ENCODE results near the gene CCT5. TPM values are rescaled to one million over a fixed set of nuclear protein-coding genes. Genes with fewer than 3 reads are reported as not detected.
A peak's percentile ranks its signal among the peaks of the same experiment; 100 is the strongest.

Gene CCT5
- total and polyA plus RNA-seq, 8 donors = 18.5 to 201 (median 112) TPM

DNA sequence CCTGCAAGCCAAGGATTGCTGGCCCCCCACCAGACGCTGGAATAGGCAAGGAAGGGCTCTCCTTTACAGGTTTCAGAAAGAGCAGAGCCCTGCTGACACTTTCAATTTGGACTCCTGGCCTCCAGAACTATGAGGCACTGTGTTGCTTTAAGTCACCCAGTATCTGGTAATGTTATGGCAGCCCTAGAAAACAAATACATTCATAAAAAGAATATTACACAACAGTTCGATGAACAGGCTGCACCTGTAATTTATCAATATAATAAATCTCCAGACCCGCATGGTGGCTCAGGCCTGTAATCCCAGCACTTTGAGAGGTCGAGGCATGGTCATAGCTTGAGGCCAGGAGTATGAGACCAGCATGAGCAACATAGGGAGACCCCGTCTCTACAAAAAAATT lies 50.2 kb downstream of the CCT5 start:
- intact Hi-C loops (cut with DNase I; ENCODE audit: low total_unique reads) = no loop called here
- Histone ChIP-seq H3K4me3 (no peak overlapping the region), H3K27ac (no peak overlapping the region), H3K9me3 (no peaks in the 10 kb centered on the region), H3K4me1 (peaks cover 6 to 32% (median 28%) of the 10 kb centered on the region in 4 donors), H3K36me3 (peaks cover 0 to 13% (median 0%) of the 10 kb centered on the region in 4 donors), H3K27me3 (no peaks in the 10 kb centered on the region)
- WGBS, 5 donors = 87 to 92% (median 89%) methylated on average over 5 of the region's 5 CpGs
- TF ChIP-seq POLR2AphosphoS5 (IDR thresholded peaks at IDR 0.05) = no peak
- TF ChIP-seq CTCF (IDR thresholded peaks at IDR 0.05) = no peak
- TF ChIP-seq EP300 (IDR thresholded peaks at IDR 0.05) = no peak
- no peak for TF ChIP-seq POLR2A (IDR thresholded peaks at IDR 0.05)
- no peak for DNase-seq

DNA sequence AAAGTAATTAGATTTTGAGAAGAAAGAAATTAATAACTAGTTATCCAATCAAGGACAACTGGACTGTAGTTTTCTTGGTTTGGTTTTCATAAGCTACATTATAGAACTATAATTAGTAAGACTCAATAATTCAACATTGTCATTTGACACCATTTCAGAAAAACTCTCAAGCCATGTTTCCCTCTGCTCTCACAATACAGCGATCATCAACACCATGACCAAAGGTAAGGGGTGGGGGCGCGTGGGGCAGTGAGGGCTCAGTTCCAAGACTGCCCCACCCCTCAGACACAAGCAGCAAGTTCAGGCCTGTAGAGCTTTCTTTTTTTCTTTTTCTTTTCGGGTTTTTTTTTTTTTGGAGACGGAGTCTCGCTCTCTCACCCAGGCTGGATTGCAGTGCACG lies 51.2 kb downstream of the CCT5 start:
- peak overlapping the region; percentile 72 to 93 (median 80) for H3K27ac ChIP-seq
- peak overlapping the region in 3 of 4 donors; percentile 14 to 34 (median 24) for H3K4me3 ChIP-seq
- no peaks in the 10 kb centered on the region for H3K27me3 ChIP-seq
- H3K9me3 ChIP-seq = no peaks in the 10 kb centered on the region
- H3K4me1 ChIP-seq = peaks cover 9 to 43% (median 35%) of the 10 kb centered on the region in 4 donors
- TF ChIP-seq EP300 (IDR thresholded peaks at IDR 0.05) (no peak), POLR2AphosphoS5 (IDR thresholded peaks at IDR 0.05) (peak in 1 of 3 donors; percentile 16)
- peak in 1 of 2 donors; percentile 63 for DNase-seq
- peaks cover 0 to 13% (median 0%) of the 10 kb centered on the region in 4 donors for H3K36me3 ChIP-seq
- intact Hi-C loops (cut with DNase I; ENCODE audit: low total_unique reads) = no loop called here
- 26 to 48% (median 41%) methylated on average over 7 of the region's 7 CpGs for WGBS, 5 donors

- 46 to 60% (median 49%) methylated on average over 11 of the region's 11 CpGs for WGBS, 5 donors
- no peak for TF ChIP-seq EP300 (IDR thresholded peaks at IDR 0.05)
- TF ChIP-seq CTCF (IDR thresholded peaks at IDR 0.05) = no peak
- no peak for TF ChIP-seq POLR2A (IDR thresholded peaks at IDR 0.05)
- peak in 2 of 3 donors; percentile 88 to 89 for TF ChIP-seq POLR2AphosphoS5 (IDR thresholded peaks at IDR 0.05)
- Histone ChIP-seq H3K9me3 (no peaks in the 10 kb centered on the region), H3K27me3 (no peaks in the 10 kb centered on the region), H3K4me3 (peak overlapping the region in 3 of 4 donors; percentile 14 to 34 (median 24)), H3K4me1 (peaks cover 13 to 50% (median 41%) of the 10 kb centered on the region in 4 donors), H3K36me3 (peaks cover 0 to 13% (median 0%) of the 10 kb centered on the region in 4 donors), H3K27ac (peak overlapping the region; percentile 72 to 93 (median 80))
- DNase-seq = peak; percentile 93 to 97
- intact Hi-C loops (cut with DNase I; ENCODE audit: low total_unique reads) = no loop called here
These were observed 51.9 kb downstream of the CCT5 start for GRCh38 chr5:10301842-10302610.

DNA sequence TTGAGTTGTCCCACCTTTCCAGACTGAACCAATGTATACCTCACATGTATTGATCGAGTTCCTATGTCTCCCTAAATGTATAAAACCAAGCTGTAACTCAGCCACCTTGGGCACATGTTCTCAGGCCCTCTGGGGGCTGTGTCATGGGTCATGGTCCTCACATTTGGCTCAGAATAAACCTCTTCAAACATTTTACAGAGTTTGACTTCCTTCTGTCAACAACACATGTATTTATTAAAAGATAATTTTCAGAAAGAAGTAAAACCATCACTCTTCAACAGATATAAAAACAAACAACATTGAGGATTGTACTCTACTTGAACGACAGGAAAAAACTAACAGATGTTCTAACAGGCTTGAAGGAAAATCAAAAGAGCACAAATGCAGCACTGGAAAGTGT lies 53.1 kb downstream of the CCT5 start:
- intact Hi-C loops (cut with DNase I; ENCODE audit: low total_unique reads) = no loop called here
- TF ChIP-seq POLR2AphosphoS5 (IDR thresholded peaks at IDR 0.05) (no peak), EP300 (IDR thresholded peaks at IDR 0.05) (no peak)
- H3K36me3 ChIP-seq = peaks cover 0 to 13% (median 0%) of the 10 kb centered on the region in 4 donors
- 50 to 73% (median 57%) methylated on average over 2 of the region's 2 CpGs for WGBS, 5 donors
- no peaks in the 10 kb centered on the region for H3K9me3 ChIP-seq
- no peak overlapping the region for H3K4me3 ChIP-seq
- H3K4me1 ChIP-seq = peaks cover 13 to 61% (median 44%) of the 10 kb centered on the region in 4 donors
- peak overlapping the region; percentile 72 to 90 (median 77) for H3K27ac ChIP-seq
- no peak for DNase-seq
- no peaks in the 10 kb centered on the region for H3K27me3 ChIP-seq

- TF ChIP-seq EP300 (IDR thresholded peaks at IDR 0.05) (no peak), POLR2A (IDR thresholded peaks at IDR 0.05) (no peak), POLR2AphosphoS5 (IDR thresholded peaks at IDR 0.05) (peak in 2 of 3 donors; percentile 64 to 73), CTCF (IDR thresholded peaks at IDR 0.05) (no peak)
- Histone ChIP-seq H3K4me1 (peaks cover 13 to 61% (median 44%) of the 10 kb centered on the region in 4 donors), H3K27ac (peak overlapping the region; percentile 59 to 90 (median 77)), H3K27me3 (no peaks in the 10 kb centered on the region), H3K4me3 (no peak overlapping the region), H3K36me3 (peaks cover 0 to 10% (median 0%) of the 10 kb centered on the region in 4 donors), H3K9me3 (no peaks in the 10 kb centered on the region)
- 66 to 77% (median 68%) methylated on average over 5 of the region's 5 CpGs for WGBS, 5 donors
- intact Hi-C loops (cut with DNase I; ENCODE audit: low total_unique reads) = no loop called here
- DNase-seq = peak; percentile 38 to 46
These were observed 53.7 kb downstream of the CCT5 start for GRCh38 chr5:10303699-10304170.
